Subcutaneous abdominal adipose tissue (tissue), 5 donors: ENCODE data around the gene FUT4.
A peak's percentile ranks its signal among the peaks of the same experiment; 100 is the strongest.
"Not testable (repeated sequence)": the region's sequence is repeated elsewhere in the genome, so short reads cannot be mapped to it uniquely, and the experiment has no call there.

Experiments used
- H3K27ac ChIP-seq: one replicate; pipeline ENCODE4 v1.7.0; 2013; ENCODE audit warnings: low read depth, mild to moderate bottlenecking, inconsistent platforms, low read length, moderate library complexity
- H3K27me3 ChIP-seq, 5 donors: one replicate each; pipeline ENCODE4 v1.7.0; 2013; ENCODE audit warnings: low read length in 5 of 5, inconsistent platforms in 1 of 5; ENCODE audit not compliant: control insufficient read depth in 5 of 5, insufficient read depth in 4 of 5
- H3K36me3 ChIP-seq, 5 donors: one replicate each; pipeline ENCODE4 v1.7.0; 2013; ENCODE audit warnings: low read length in 5 of 5; ENCODE audit not compliant: control insufficient read depth in 5 of 5, insufficient read depth in 5 of 5
- H3K4me1 ChIP-seq, 5 donors: one replicate each; pipeline ENCODE4 v1.7.0; 2013; ENCODE audit warnings: low read length in 5 of 5, mild to moderate bottlenecking in 3 of 5, moderate library complexity in 1 of 5; ENCODE audit not compliant: control insufficient read depth in 5 of 5, insufficient read depth in 5 of 5
- H3K4me3 ChIP-seq, 5 donors: one replicate each; pipeline ENCODE4 v1.7.0; 2013; ENCODE audit warnings: low read length in 5 of 5, low read depth in 1 of 5
- H3K9ac ChIP-seq, 5 donors: one replicate each; pipeline ENCODE4 v1.7.0; 2013; ENCODE audit warnings: low read length in 5 of 5, mild to moderate bottlenecking in 4 of 5, moderate library complexity in 3 of 5
- H3K9me3 ChIP-seq, 5 donors: one replicate each; pipeline ENCODE4 v1.7.0; 2013; ENCODE audit warnings: low read length in 5 of 5; ENCODE audit not compliant: control insufficient read depth in 5 of 5
- donor health status: healthy.
- donor health status: healthy.
- donor health status: healthy.
- donor health status: healthy.
- donor health status: healthy.

The FUT4 gene

DNA sequence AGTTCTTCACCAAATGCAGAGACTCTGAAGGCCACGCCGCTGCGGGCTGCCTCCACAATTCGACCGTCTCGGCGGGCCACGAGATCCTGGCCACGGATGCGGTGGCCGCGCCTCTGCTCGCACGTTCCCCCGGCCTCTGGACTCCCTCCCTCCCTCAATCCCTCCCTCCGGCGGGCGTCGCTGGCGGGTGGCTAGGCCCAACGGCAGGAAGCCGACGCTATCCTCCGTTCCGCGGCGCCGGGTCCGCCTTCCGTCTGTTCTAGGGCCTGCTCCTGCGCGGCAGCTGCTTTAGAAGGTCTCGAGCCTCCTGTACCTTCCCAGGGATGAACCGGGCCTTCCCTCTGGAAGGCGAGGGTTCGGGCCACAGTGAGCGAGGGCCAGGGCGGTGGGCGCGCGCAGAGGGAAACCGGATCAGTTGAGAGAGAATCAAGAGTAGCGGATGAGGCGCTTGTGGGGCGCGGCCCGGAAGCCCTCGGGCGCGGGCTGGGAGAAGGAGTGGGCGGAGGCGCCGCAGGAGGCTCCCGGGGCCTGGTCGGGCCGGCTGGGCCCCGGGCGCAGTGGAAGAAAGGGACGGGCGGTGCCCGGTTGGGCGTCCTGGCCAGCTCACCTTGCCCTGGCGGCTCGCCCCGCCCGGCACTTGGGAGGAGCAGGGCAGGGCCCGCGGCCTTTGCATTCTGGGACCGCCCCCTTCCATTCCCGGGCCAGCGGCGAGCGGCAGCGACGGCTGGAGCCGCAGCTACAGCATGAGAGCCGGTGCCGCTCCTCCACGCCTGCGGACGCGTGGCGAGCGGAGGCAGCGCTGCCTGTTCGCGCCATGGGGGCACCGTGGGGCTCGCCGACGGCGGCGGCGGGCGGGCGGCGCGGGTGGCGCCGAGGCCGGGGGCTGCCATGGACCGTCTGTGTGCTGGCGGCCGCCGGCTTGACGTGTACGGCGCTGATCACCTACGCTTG, at the start of gene FUT4:
Gene FUT4 (plus strand): TSS at position 227 of the 951 bp plus-strand sequence. CDS start 213 bp downstream, at position 440.
- H3K36me3 ChIP-seq = peaks cover 0 to 4% (median 0%) of the 10 kb centered on the region in 5 donors
- H3K4me1 ChIP-seq = peaks cover 0 to 48% (median 43%) of the 10 kb centered on the region in 5 donors
- H3K4me3 ChIP-seq = peak within 1 kb of the TSS; percentile 59 to 85 (median 76)
- H3K27me3 ChIP-seq = no peaks in the 10 kb centered on the region
- no peaks in the 10 kb centered on the region for H3K9me3 ChIP-seq
- H3K27ac ChIP-seq = peak within 1 kb of the TSS; percentile 93
- peak within 1 kb of the TSS in 4 of 5 donors; percentile 81 to 91 (median 90) for H3K9ac ChIP-seq

DNA sequence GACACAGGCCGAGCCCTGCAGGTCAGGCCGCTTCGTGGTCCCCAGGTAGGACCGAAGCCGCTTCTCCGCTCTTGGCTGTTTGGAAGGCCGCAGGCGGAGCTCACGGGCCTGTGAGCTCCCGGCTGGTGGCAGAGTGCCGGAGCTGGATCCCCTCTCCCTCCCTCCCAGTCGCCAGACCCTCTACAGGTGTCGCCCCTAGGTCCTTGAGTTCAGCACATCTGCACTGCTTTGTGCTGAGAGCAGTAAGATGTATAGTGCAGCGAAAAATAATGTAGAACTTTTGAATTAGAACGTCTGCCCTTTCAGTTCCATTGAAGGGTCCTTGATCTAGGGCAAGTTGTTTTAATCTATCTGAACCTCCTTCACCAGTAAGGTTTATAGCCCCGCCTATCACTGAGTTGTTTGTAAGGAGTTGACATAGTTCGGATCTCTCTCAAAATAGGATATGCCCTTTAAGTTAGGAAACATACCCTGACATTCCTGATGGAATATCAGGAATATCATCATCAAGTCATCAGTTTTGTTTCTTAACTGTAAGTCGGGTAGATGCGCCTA, 49.5 kb upstream of the FUT4 start:
- H3K9ac ChIP-seq = peak overlapping the region; percentile 88 to 98 (median 93)
- H3K36me3 ChIP-seq = peaks cover 25 to 36% (median 27%) of the 10 kb centered on the region in 5 donors
- peak overlapping the region; percentile 82 for H3K27ac ChIP-seq
- H3K4me1 ChIP-seq = peaks cover 0 to 25% (median 23%) of the 10 kb centered on the region in 5 donors
- H3K4me3 ChIP-seq = peak overlapping the region; percentile 94 to 99 (median 99)
- no peaks in the 10 kb centered on the region for H3K27me3 ChIP-seq
- H3K9me3 ChIP-seq = no peaks in the 10 kb centered on the region

GRCh38 chr11:94500181-94500580, 43.5 kb upstream of the FUT4 start:
- H3K4me1 ChIP-seq = peaks cover 0 to 2% (median 0%) of the 10 kb centered on the region in 5 donors
- no peak overlapping the region for H3K27ac ChIP-seq
- H3K36me3 ChIP-seq = peaks cover 22 to 50% (median 39%) of the 10 kb centered on the region in 5 donors
- no peak overlapping the region for H3K9ac ChIP-seq
- H3K27me3 ChIP-seq = no peaks in the 10 kb centered on the region
- no peaks in the 10 kb centered on the region for H3K9me3 ChIP-seq
- H3K4me3 ChIP-seq = no peak overlapping the region

GRCh38 chr11:94501522-94501921, 42.2 kb upstream of the FUT4 start:
- Histone ChIP-seq H3K27ac (no peak overlapping the region), H3K9me3 (no peaks in the 10 kb centered on the region), H3K36me3 (peaks cover 22 to 50% (median 39%) of the 10 kb centered on the region in 5 donors), H3K4me3 (no peak overlapping the region), H3K9ac (no peak overlapping the region), H3K27me3 (no peaks in the 10 kb centered on the region), H3K4me1 (no peaks in the 10 kb centered on the region)

GRCh38 chr11:94504689-94505293, 38.9 kb upstream of the FUT4 start:
- H3K36me3 ChIP-seq = peaks cover 4 to 18% (median 14%) of the 10 kb centered on the region in 5 donors
- H3K9ac ChIP-seq = no peak overlapping the region
- no peaks in the 10 kb centered on the region for H3K27me3 ChIP-seq
- H3K9me3 ChIP-seq = no peaks in the 10 kb centered on the region
- no peak overlapping the region for H3K4me3 ChIP-seq
- no peak overlapping the region for H3K27ac ChIP-seq
- H3K4me1 ChIP-seq = no peaks in the 10 kb centered on the region

- H3K4me1 ChIP-seq, H3K27me3 ChIP-seq, H3K27ac ChIP-seq, H3K9me3 ChIP-seq, H3K9ac ChIP-seq, H3K36me3 ChIP-seq, H3K4me3 ChIP-seq: not testable (repeated sequence)
These were observed 37.2 kb upstream of the FUT4 start for GRCh38 chr11:94506513-94506912.

- H3K27me3 ChIP-seq = no peaks in the 10 kb centered on the region
- H3K9me3 ChIP-seq = no peaks in the 10 kb centered on the region
- no peaks in the 10 kb centered on the region for H3K36me3 ChIP-seq
- no peak overlapping the region for H3K4me3 ChIP-seq
- H3K9ac ChIP-seq = no peak overlapping the region
- no peak overlapping the region for H3K27ac ChIP-seq
- peaks cover 2 to 8% (median 7%) of the 10 kb centered on the region in 5 donors for H3K4me1 ChIP-seq
These were observed 36.2 kb upstream of the FUT4 start for GRCh38 chr11:94507485-94507884.

GRCh38 chr11:94511932-94512781, 31.6 kb upstream of the FUT4 start, which contains the start of gene C11orf97:
C11orf97 (plus strand) TSS chr11:94512461; CDS start chr11:94512529, 68 bp downstream.
- Histone ChIP-seq H3K27ac (no peak within 1 kb of the TSS), H3K9ac (peak within 1 kb of the TSS in 4 of 5 donors; percentile 1 to 72 (median 62)), H3K9me3 (no peaks in the 10 kb centered on the region), H3K36me3 (no peaks in the 10 kb centered on the region), H3K4me3 (peak within 1 kb of the TSS; percentile 66 to 83 (median 80)), H3K27me3 (no peaks in the 10 kb centered on the region), H3K4me1 (peaks cover 2 to 14% (median 12%) of the 10 kb centered on the region in 5 donors)

DNA sequence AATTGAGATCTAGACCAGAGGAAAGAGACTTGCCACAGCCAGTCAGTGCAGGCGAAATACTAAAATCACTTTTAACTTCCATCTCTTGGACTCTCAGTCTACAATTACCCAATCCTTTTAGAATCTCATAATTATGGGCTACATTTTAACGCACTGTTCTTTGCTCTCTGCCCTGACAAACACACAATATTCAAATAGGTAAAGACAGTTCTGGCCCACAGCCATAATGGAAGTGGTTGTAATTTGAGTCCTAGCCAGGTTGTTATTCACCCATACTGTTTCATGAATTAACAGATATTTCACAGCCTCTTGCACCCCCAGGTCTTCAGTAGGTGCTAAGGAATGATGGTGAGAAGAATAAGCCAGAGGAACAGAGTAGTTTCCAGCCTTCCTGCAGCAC, 30.6 kb upstream of the FUT4 start:
- Histone ChIP-seq H3K4me3 (peak overlapping the region in 2 of 5 donors; percentile 66 to 80), H3K27me3 (no peaks in the 10 kb centered on the region), H3K36me3 (no peaks in the 10 kb centered on the region), H3K9ac (no peak overlapping the region), H3K4me1 (peaks cover 2 to 14% (median 12%) of the 10 kb centered on the region in 5 donors), H3K27ac (no peak overlapping the region), H3K9me3 (no peaks in the 10 kb centered on the region)
